Measurements from ENCODE around the gene RECQL5.

DNA sequence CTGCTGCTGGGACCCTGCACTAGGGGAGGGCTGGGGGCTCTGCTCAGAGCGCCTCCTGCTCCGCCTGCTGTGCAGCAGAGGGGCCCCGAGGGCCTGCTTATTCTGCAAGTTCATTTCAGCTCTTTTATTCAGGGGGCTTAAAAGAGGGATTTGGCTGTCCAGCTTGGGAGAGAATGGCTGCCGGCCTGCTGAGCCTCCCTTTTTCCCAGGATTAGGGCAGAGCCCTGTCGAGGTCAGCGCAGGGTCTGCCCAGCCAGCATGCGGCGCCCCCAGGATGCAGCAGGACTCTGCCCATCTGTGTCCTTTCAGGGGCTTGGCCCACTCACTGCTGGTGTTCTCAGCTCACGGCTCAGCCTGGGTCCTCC lies 32.6 kb downstream of the RECQL5 start:
- no peak for TF ChIP-seq KDM1A (IDR thresholded peaks at IDR 0.05; ENCODE audit: low read depth)
- TF ChIP-seq, protein P1, sequence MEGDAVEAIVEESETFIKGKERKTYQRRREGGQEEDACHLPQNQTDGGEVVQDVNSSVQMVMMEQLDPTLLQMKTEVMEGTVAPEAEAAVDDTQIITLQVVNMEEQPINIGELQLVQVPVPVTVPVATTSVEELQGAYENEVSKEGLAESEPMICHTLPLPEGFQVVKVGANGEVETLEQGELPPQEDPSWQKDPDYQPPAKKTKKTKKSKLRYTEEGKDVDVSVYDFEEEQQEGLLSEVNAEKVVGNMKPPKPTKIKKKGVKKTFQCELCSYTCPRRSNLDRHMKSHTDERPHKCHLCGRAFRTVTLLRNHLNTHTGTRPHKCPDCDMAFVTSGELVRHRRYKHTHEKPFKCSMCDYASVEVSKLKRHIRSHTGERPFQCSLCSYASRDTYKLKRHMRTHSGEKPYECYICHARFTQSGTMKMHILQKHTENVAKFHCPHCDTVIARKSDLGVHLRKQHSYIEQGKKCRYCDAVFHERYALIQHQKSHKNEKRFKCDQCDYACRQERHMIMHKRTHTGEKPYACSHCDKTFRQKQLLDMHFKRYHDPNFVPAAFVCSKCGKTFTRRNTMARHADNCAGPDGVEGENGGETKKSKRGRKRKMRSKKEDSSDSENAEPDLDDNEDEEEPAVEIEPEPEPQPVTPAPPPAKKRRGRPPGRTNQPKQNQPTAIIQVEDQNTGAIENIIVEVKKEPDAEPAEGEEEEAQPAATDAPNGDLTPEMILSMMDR (IDR thresholded peaks at IDR 0.05): no peak
- no peak for TF ChIP-seq RAD21 (conservative IDR thresholded peaks at IDR 0.05 in 1 of 2, IDR thresholded peaks at IDR 0.05 in 1 of 2)
- TF ChIP-seq, protein P2, sequence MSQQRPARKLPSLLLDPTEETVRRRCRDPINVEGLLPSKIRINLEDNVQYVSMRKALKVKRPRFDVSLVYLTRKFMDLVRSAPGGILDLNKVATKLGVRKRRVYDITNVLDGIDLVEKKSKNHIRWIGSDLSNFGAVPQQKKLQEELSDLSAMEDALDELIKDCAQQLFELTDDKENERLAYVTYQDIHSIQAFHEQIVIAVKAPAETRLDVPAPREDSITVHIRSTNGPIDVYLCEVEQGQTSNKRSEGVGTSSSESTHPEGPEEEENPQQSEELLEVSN (IDR thresholded peaks at IDR 0.05; ENCODE audit: borderline replicate concordance, low read depth): no peak
- no peak for TF ChIP-seq POLR2A (IDR thresholded peaks at IDR 0.05; ENCODE audit: low read length)
- TF ChIP-seq HMGXB4 (CRISPR knock-in tag; IDR thresholded peaks at IDR 0.05; ENCODE audit: borderline replicate concordance): no peak
- TF ChIP-seq ZSCAN20 (CRISPR knock-in tag; IDR thresholded peaks at IDR 0.05): no peak

Data from A549 (cell line).